ENCODE measurements around the gene LMAN1L.

- TF ChIP-seq CTCF (IDR thresholded peaks at IDR 0.05): no peak
- no peak for TF ChIP-seq EP300 (IDR thresholded peaks at IDR 0.05)
- TF ChIP-seq POLR2A (IDR thresholded peaks at IDR 0.05; ENCODE audit: low read depth): no peak
- no peak for TF ChIP-seq POLR2AphosphoS5 (IDR thresholded peaks at IDR 0.05)
These were observed 27.2 kb upstream of the LMAN1L start for GRCh38 chr15:74785194-74786032.
